ENCODE measurements around the gene KSR2. TPM values are rescaled to one million over a fixed set of nuclear protein-coding genes. Genes with fewer than 3 reads are reported as not detected.

Gene KSR2
- total RNA-seq, 1 donor from 2014 or later, result 0.47 TPM

- H3K36me3 Mint-ChIP-seq (ENCODE audit: unreplicated experiment), result no peaks in the 10 kb centered on the region
- peaks cover 2% of the 10 kb centered on the region for H3K9me3 Mint-ChIP-seq (ENCODE audit: unreplicated experiment)
- no peak for TF ChIP-seq CTCF (IDR thresholded peaks at IDR 0.05; ENCODE audit: partially characterized antibody, unreplicated experiment)
- H3K4me3 Mint-ChIP-seq (ENCODE audit: unreplicated experiment), result no peak overlapping the region
- no peak overlapping the region for H3K27ac Mint-ChIP-seq (ENCODE audit: unreplicated experiment)
- H3K27me3 Mint-ChIP-seq (ENCODE audit: unreplicated experiment), result peaks cover 3% of the 10 kb centered on the region
- H3K4me1 Mint-ChIP-seq (ENCODE audit: low read depth, unreplicated experiment), result no peaks in the 10 kb centered on the region
- no peak for DNase-seq
These were observed 29.9 kb upstream of the KSR2 start for GRCh38 chr12:117998719-117999118.

- TF ChIP-seq CTCF (IDR thresholded peaks at IDR 0.05; ENCODE audit: partially characterized antibody, unreplicated experiment), result no peak
- Mint-ChIP-seq H3K36me3 (ENCODE audit: unreplicated experiment) (no peaks in the 10 kb centered on the region), H3K27ac (ENCODE audit: unreplicated experiment) (no peak overlapping the region), H3K9me3 (ENCODE audit: unreplicated experiment) (peaks cover under 1% of the 10 kb centered on the region), H3K4me3 (ENCODE audit: unreplicated experiment) (no peak overlapping the region), H3K27me3 (ENCODE audit: unreplicated experiment) (peaks cover 1% of the 10 kb centered on the region), H3K4me1 (ENCODE audit: low read depth, unreplicated experiment) (no peaks in the 10 kb centered on the region)
- DNase-seq, result no peak
These were observed 26.0 kb upstream of the KSR2 start for GRCh38 chr12:117994551-117995438.

- no peak overlapping the region for H3K27ac Mint-ChIP-seq (ENCODE audit: unreplicated experiment)
- no peaks in the 10 kb centered on the region for H3K36me3 Mint-ChIP-seq (ENCODE audit: unreplicated experiment)
- no peaks in the 10 kb centered on the region for H3K4me1 Mint-ChIP-seq (ENCODE audit: low read depth, unreplicated experiment)
- H3K27me3 Mint-ChIP-seq (ENCODE audit: unreplicated experiment), result peaks cover 5% of the 10 kb centered on the region
- no peak for DNase-seq
- no peak for TF ChIP-seq CTCF (IDR thresholded peaks at IDR 0.05; ENCODE audit: partially characterized antibody, unreplicated experiment)
- H3K9me3 Mint-ChIP-seq (ENCODE audit: unreplicated experiment), result peaks cover 4% of the 10 kb centered on the region
- no peak overlapping the region for H3K4me3 Mint-ChIP-seq (ENCODE audit: unreplicated experiment)
These were observed 18.1 kb upstream of the KSR2 start for GRCh38 chr12:117986705-117987469.

- no peak for TF ChIP-seq CTCF (IDR thresholded peaks at IDR 0.05; ENCODE audit: partially characterized antibody, unreplicated experiment)
- Mint-ChIP-seq H3K4me1 (ENCODE audit: low read depth, unreplicated experiment) (no peaks in the 10 kb centered on the region), H3K9me3 (ENCODE audit: unreplicated experiment) (peaks cover 6% of the 10 kb centered on the region), H3K4me3 (ENCODE audit: unreplicated experiment) (no peak overlapping the region), H3K36me3 (ENCODE audit: unreplicated experiment) (no peaks in the 10 kb centered on the region), H3K27me3 (ENCODE audit: unreplicated experiment) (peaks cover 3% of the 10 kb centered on the region), H3K27ac (ENCODE audit: unreplicated experiment) (no peak overlapping the region)
- no peak for DNase-seq
These were observed 16.4 kb upstream of the KSR2 start for GRCh38 chr12:117985182-117985581.

GRCh38 chr12:117981267-117981666, 12.5 kb upstream of the KSR2 start:
- H3K4me1 Mint-ChIP-seq (ENCODE audit: low read depth, unreplicated experiment), result no peaks in the 10 kb centered on the region
- H3K27ac Mint-ChIP-seq (ENCODE audit: unreplicated experiment), result no peak overlapping the region
- H3K4me3 Mint-ChIP-seq (ENCODE audit: unreplicated experiment), result no peak overlapping the region
- peaks cover 4% of the 10 kb centered on the region for H3K9me3 Mint-ChIP-seq (ENCODE audit: unreplicated experiment)
- H3K27me3 Mint-ChIP-seq (ENCODE audit: unreplicated experiment), result peaks cover 3% of the 10 kb centered on the region
- H3K36me3 Mint-ChIP-seq (ENCODE audit: unreplicated experiment), result no peaks in the 10 kb centered on the region
- no peak for DNase-seq
- TF ChIP-seq CTCF (IDR thresholded peaks at IDR 0.05; ENCODE audit: partially characterized antibody, unreplicated experiment), result no peak
